Naive thymus-derived CD8-positive, alpha-beta T cell (primary cell): ENCODE results near the gene OPCML. TPM values are rescaled to one million over a fixed set of nuclear protein-coding genes. Genes with fewer than 3 reads are reported as not detected.

Source experiments
- ATAC-seq, 2 donors: fragments of 150-1000 bp; cut with Tn5 transposase in 1 of 2; sonication (Bioruptor Pico), chemical (Tn5 transposase) in 1 of 2; 1 replicate in 1 of 2; 2 replicates in 1 of 2; pipeline ENCODE4 v1.10.0; 2021; ENCODE audit warnings: mild to moderate bottlenecking in 2 of 2, moderate library complexity in 2 of 2
- POLR2A ChIA-PET: fragments of 350-600 bp; sonication (Branson Sonifier 250); formaldehyde crosslinking; loops from one replicate; lab custom pipeline; 2021; ENCODE audit warnings: antibody characterized with exemption; lab: Charles Lee
- DNase-seq, 10 donors: peaks; one replicate each; pipeline versions ENCODE4 v3.0.0 to v3.0.0-alpha.2; 2020 to 2022
- H3K27ac Mint-ChIP-seq, 10 donors: one replicate each; pipeline ENCODE4 v1.8.0; 2020 to 2022; ENCODE audit warnings: mild to moderate bottlenecking in 10 of 10, mixed read lengths in 10 of 10, moderate library complexity in 4 of 10, inconsistent platforms in 1 of 10
- H3K27me3 Mint-ChIP-seq, 5 donors: one replicate each; pipeline ENCODE4 v1.8.0; 2021 to 2022; ENCODE audit warnings: mixed read lengths in 5 of 5
- H3K36me3 Mint-ChIP-seq, 3 donors: one replicate each; pipeline ENCODE4 v1.8.0; 2020 to 2022; ENCODE audit warnings: mixed read lengths in 3 of 3, mild to moderate bottlenecking in 2 of 3, inconsistent platforms in 1 of 3
- H3K4me1 Mint-ChIP-seq, 4 donors: one replicate each; pipeline ENCODE4 v1.8.0; 2021 to 2022; ENCODE audit warnings: mixed read lengths in 4 of 4
- H3K4me3 Mint-ChIP-seq, 10 donors: one replicate each; pipeline ENCODE4 v1.8.0; 2020 to 2022; ENCODE audit warnings: mild to moderate bottlenecking in 10 of 10, mixed read lengths in 10 of 10, moderate library complexity in 6 of 10, inconsistent platforms in 1 of 10
- H3K9me3 Mint-ChIP-seq, 9 donors: one replicate each; pipeline ENCODE4 v1.8.0; 2020 to 2022; ENCODE audit warnings: mixed read lengths in 9 of 9, mild to moderate bottlenecking in 3 of 9, inconsistent platforms in 1 of 9, moderate library complexity in 1 of 9
- polyA plus RNA-seq, 3 donors: library from polyadenylated mRNA; unstranded; fragments of 300-500 nt; fragmentation: Illumina TruSeq; gene quantifications; one replicate each; pipeline ENCODE4 v1.2.3, GENCODE V29; 2021
- total RNA-seq, 8 experiments: library from RNA in 2 of 8; stranded (reverse) in 2 of 8; gene quantifications; one replicate each; pipeline ENCODE4 v1.2.3 and lab custom pipeline; 2021 to 2026

The OPCML gene
- total and polyA plus RNA-seq, 5 experiments from 2014 or later = not detected

GRCh38 chr11:132907651-132908413, 624.5 kb downstream of the OPCML start:
- Mint-ChIP-seq H3K9me3 (peaks cover 0 to 5% (median 0%) of the 10 kb centered on the region in 9 donors), H3K4me1 (no peaks in the 10 kb centered on the region), H3K36me3 (no peaks in the 10 kb centered on the region), H3K27me3 (peaks cover 0 to 4% (median 2%) of the 10 kb centered on the region in 5 donors), H3K27ac (no peak overlapping the region), H3K4me3 (peak overlapping the region in 1 of 10 donors; percentile 12)
- ATAC-seq (no peak), DNase-seq (no peak)
- POLR2A ChIA-PET = no interaction called here

GRCh38 chr11:132904607-132905006, 627.7 kb downstream of the OPCML start:
- no peaks in the 10 kb centered on the region for H3K36me3 Mint-ChIP-seq
- H3K27me3 Mint-ChIP-seq = peaks cover 0 to 15% (median 2%) of the 10 kb centered on the region in 5 donors
- no peak overlapping the region for H3K4me3 Mint-ChIP-seq
- no peak for ATAC-seq
- H3K4me1 Mint-ChIP-seq = peaks cover 0 to 2% (median 0%) of the 10 kb centered on the region in 4 donors
- no peak for DNase-seq
- POLR2A ChIA-PET = no interaction called here
- H3K27ac Mint-ChIP-seq = no peak overlapping the region
- peaks cover 0 to 6% (median 0%) of the 10 kb centered on the region in 9 donors for H3K9me3 Mint-ChIP-seq

DNA sequence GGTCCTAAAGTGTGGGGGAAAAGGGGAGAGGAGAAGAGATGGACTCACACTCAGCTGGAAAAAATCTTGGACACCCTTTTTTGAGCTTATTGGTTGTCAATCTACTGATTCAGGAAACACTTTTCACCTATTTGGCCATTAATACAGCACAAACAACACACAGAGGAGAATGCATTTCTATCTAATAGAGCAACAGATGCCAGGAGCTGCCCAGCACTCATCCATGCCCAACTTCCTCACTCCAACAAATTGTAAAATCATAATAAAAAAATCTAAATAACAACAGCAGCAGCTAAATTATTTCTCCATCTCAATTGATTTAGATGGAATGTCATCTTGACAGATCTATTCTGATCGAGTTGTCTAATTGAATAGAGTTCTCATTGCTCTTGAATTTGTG, 628.2 kb downstream of the OPCML start:
- Mint-ChIP-seq H3K27ac (no peak overlapping the region), H3K36me3 (no peaks in the 10 kb centered on the region), H3K9me3 (peaks cover 0 to 6% (median 0%) of the 10 kb centered on the region in 9 donors), H3K27me3 (peaks cover 0 to 15% (median 2%) of the 10 kb centered on the region in 5 donors), H3K4me1 (peaks cover 0 to 2% (median 0%) of the 10 kb centered on the region in 4 donors), H3K4me3 (no peak overlapping the region)
- DNase-seq (no peak), ATAC-seq (no peak)
- POLR2A ChIA-PET = no interaction called here

DNA sequence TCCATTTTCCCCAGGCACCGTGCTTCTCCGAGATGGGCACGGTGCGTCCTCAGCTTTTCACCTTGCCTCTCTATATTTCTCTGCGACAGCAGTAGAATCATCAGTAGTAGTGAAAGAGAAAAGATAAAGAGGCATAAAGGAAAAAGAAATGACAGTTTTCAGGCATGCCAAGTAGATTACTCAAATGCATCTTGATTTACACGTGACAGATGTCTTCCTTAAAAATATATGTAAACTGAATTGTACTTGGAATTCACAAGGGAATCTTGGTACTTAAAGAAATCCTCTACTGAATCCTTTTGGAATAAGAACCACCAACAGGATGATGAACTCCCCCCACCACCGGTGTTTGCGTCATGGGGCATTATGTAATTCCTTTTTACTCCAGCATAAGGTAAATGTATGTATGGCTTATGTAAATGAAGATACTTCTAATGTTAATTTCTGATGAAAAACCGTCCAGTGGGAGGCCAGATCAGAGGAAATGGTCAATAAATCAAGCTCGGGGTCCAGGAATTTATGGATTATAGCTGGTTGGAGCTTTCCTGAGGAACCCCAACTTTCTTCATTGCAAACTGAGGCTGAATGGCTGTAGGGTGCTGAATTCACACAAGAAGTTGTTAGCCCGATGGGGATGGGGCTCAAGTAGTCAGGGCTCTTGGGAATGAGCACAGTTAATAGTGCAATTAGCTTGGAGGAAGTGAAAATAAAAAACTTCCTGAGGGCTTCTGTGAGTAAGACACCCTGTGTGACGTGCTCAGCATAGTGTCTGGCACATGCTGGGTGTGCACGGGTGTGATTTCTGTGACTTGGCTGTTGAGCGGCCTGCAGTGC, 630.4 kb downstream of the OPCML start:
- Mint-ChIP-seq H3K9me3 (peaks cover 0 to 5% (median 2%) of the 10 kb centered on the region in 9 donors), H3K4me1 (peaks cover 0 to 2% (median 0%) of the 10 kb centered on the region in 4 donors), H3K27me3 (peaks cover 0 to 15% (median 2%) of the 10 kb centered on the region in 5 donors), H3K27ac (no peak overlapping the region), H3K36me3 (no peaks in the 10 kb centered on the region), H3K4me3 (no peak overlapping the region)
- ATAC-seq (no peak), DNase-seq (no peak)
- POLR2A ChIA-PET = no interaction called here

- Mint-ChIP-seq H3K9me3 (peaks cover 0 to 6% (median 2%) of the 10 kb centered on the region in 9 donors), H3K36me3 (no peaks in the 10 kb centered on the region), H3K27me3 (peaks cover 0 to 12% (median 0%) of the 10 kb centered on the region in 5 donors), H3K4me3 (no peak overlapping the region), H3K4me1 (peaks cover 0 to 2% (median 0%) of the 10 kb centered on the region in 4 donors), H3K27ac (no peak overlapping the region)
- DNase-seq (no peak), ATAC-seq (no peak)
- POLR2A ChIA-PET = no interaction called here
These were observed 633.6 kb downstream of the OPCML start for GRCh38 chr11:132898676-132899075.

DNA sequence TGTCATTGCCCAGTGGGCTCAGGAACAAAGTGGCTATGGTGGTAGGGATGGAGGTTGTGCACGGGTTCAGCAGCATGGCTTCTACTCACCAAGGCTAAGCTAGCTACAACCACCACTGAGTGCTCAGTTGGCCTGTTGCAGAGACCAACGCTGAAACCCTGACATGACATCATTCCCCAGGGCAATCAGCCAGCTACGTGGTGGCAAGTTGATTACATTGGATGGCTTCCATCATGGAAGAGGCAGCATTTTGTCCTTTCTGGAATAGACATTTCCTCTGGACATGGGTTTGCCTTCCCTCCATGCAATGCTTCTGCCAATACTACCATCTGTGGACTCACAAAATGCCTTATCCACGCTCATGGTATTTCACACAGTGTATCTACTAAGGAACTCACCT, 634.3 kb downstream of the OPCML start:
- Mint-ChIP-seq H3K27me3 (peaks cover 0 to 10% (median 0%) of the 10 kb centered on the region in 5 donors), H3K9me3 (peaks cover 0 to 4% (median 2%) of the 10 kb centered on the region in 9 donors), H3K27ac (no peak overlapping the region), H3K4me3 (no peak overlapping the region), H3K36me3 (no peaks in the 10 kb centered on the region), H3K4me1 (peaks cover 0 to 2% (median 0%) of the 10 kb centered on the region in 4 donors)
- POLR2A ChIA-PET = no interaction called here
- no peak for DNase-seq
- no peak for ATAC-seq

DNA sequence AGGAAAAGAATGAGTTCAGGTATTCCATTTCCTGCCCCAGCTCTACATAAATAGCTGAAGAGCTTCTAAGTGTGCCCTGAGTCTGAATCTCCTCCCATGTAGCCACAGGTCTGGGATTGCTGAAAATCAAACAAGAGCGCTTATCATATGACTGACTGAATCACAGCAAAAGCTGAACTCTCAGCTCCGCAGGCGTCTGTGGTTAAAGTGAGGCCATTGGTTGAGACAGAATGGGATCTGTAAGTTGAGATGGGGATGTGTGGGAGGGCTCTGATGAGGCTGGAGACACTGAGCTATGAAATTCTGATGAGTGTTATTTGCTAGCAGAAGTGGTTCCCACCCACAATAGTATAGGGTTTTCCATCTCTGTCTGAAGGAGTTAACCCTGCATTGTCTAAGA, 637.0 kb downstream of the OPCML start:
- Mint-ChIP-seq H3K27ac (no peak overlapping the region), H3K27me3 (peaks cover 0 to 7% (median 0%) of the 10 kb centered on the region in 5 donors), H3K9me3 (peaks cover 0 to 6% (median 2%) of the 10 kb centered on the region in 9 donors), H3K4me3 (no peak overlapping the region), H3K36me3 (no peaks in the 10 kb centered on the region), H3K4me1 (no peaks in the 10 kb centered on the region)
- DNase-seq = no peak
- ATAC-seq = no peak
- POLR2A ChIA-PET = no interaction called here

DNA sequence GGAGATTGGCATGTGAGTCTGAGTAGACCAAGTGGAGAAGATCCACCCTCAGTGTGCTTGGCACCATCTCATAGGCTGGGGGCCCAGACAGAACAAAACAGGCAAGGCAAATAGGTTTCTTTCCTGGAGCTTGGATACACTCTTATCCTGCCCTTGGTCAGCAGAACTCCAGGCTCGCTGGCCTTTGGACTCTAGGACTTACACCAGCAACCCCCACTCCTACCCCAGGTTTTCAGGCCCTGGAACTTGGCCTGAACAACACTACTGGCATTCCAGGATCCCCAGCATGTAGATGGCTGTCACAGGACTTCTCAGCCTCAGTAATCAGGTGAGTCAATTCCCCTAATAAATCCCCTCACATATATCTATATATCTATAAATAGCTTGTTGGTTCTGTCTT, 637.7 kb downstream of the OPCML start:
- Mint-ChIP-seq H3K4me1 (no peaks in the 10 kb centered on the region), H3K36me3 (no peaks in the 10 kb centered on the region), H3K27ac (no peak overlapping the region), H3K27me3 (no peaks in the 10 kb centered on the region), H3K9me3 (peaks cover 0 to 6% (median 2%) of the 10 kb centered on the region in 9 donors), H3K4me3 (no peak overlapping the region)
- no peak for ATAC-seq
- no peak for DNase-seq
- POLR2A ChIA-PET = no interaction called here

GRCh38 chr11:132892876-132893275, 639.4 kb downstream of the OPCML start:
- Mint-ChIP-seq H3K27ac (no peak overlapping the region), H3K4me1 (peaks cover 0 to under 1% (median 0%) of the 10 kb centered on the region in 4 donors), H3K4me3 (no peak overlapping the region), H3K27me3 (peaks cover 0 to 1% (median 0%) of the 10 kb centered on the region in 5 donors), H3K36me3 (no peaks in the 10 kb centered on the region), H3K9me3 (peaks cover 0 to 6% (median 2%) of the 10 kb centered on the region in 9 donors)
- ATAC-seq (no peak), DNase-seq (no peak)
- POLR2A ChIA-PET = no interaction called here

- ATAC-seq (no peak), DNase-seq (no peak)
- Mint-ChIP-seq H3K36me3 (no peaks in the 10 kb centered on the region), H3K27ac (no peak overlapping the region), H3K4me3 (no peak overlapping the region), H3K9me3 (peaks cover 0 to 5% (median 0%) of the 10 kb centered on the region in 9 donors), H3K27me3 (peaks cover 0 to 8% (median 0%) of the 10 kb centered on the region in 5 donors), H3K4me1 (peaks cover 0 to 2% (median 0%) of the 10 kb centered on the region in 4 donors)
- POLR2A ChIA-PET = no interaction called here
These were observed 644.1 kb downstream of the OPCML start for GRCh38 chr11:132888226-132888625.

GRCh38 chr11:132886335-132886734, 646.0 kb downstream of the OPCML start:
- H3K9me3 Mint-ChIP-seq = peaks cover 0 to 5% (median 0%) of the 10 kb centered on the region in 9 donors
- H3K4me1 Mint-ChIP-seq = peaks cover 0 to 2% (median 0%) of the 10 kb centered on the region in 4 donors
- no peak for DNase-seq
- no peak overlapping the region for H3K27ac Mint-ChIP-seq
- H3K36me3 Mint-ChIP-seq = no peaks in the 10 kb centered on the region
- H3K27me3 Mint-ChIP-seq = peaks cover 0 to 8% (median 0%) of the 10 kb centered on the region in 5 donors
- ATAC-seq = no peak
- POLR2A ChIA-PET = no interaction called here
- no peak overlapping the region for H3K4me3 Mint-ChIP-seq

- no peak overlapping the region for H3K4me3 Mint-ChIP-seq
- H3K27me3 Mint-ChIP-seq = peaks cover 0 to 8% (median 3%) of the 10 kb centered on the region in 5 donors
- DNase-seq (no peak), ATAC-seq (no peak)
- H3K4me1 Mint-ChIP-seq = peaks cover 0 to 2% (median 0%) of the 10 kb centered on the region in 4 donors
- H3K27ac Mint-ChIP-seq = no peak overlapping the region
- no peaks in the 10 kb centered on the region for H3K36me3 Mint-ChIP-seq
- peaks cover 0 to 5% (median 1%) of the 10 kb centered on the region in 9 donors for H3K9me3 Mint-ChIP-seq
- POLR2A ChIA-PET = no interaction called here
These were observed 649.1 kb downstream of the OPCML start for GRCh38 chr11:132883241-132883640.

DNA sequence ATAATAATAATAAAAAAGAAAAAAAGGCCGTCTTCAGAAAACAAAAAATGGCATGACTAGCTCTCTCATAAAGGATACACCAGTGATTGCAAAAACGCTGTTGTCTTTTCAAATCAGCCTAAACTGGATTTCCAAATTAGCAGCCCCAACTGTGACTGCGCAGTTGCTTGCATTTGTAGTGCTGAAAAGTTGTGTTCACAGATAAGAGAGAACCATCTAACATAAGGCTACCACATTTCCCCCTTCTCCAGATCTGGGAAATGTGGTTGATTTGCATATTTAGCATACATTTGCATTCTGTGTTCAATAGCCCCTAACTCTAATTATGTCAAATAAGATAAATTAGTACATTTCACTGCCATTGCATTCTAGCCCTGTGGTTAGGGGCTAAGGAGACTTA, 650.7 kb downstream of the OPCML start:
- peaks cover 0 to 1% (median 0%) of the 10 kb centered on the region in 4 donors for H3K4me1 Mint-ChIP-seq
- DNase-seq = no peak
- peaks cover 0 to 4% (median 2%) of the 10 kb centered on the region in 9 donors for H3K9me3 Mint-ChIP-seq
- POLR2A ChIA-PET = no interaction called here
- ATAC-seq = no peak
- H3K27ac Mint-ChIP-seq = no peak overlapping the region
- H3K36me3 Mint-ChIP-seq = no peaks in the 10 kb centered on the region
- H3K27me3 Mint-ChIP-seq = peaks cover 0 to 6% (median 0%) of the 10 kb centered on the region in 5 donors
- no peak overlapping the region for H3K4me3 Mint-ChIP-seq
